H9 (cell line): ENCODE measurements around the gene OLIG1. TPM values are rescaled to one million over a fixed set of nuclear protein-coding genes. Genes with fewer than 3 reads are reported as not detected.

Experiments used
- DNase-seq: peaks from one replicate; pipeline ENCODE4 v3.0.0-alpha.2; 2017
- H2AFZ ChIP-seq: one replicate; pipeline ENCODE4 v1.6.1; 2013; ENCODE audit warnings: mild to moderate bottlenecking, low read length, control low read depth, moderate library complexity
- H2AK5ac ChIP-seq: 2 replicates; pipeline ENCODE4 v1.6.1; 2013; ENCODE audit warnings: low read length, control low read depth, mixed read lengths; ENCODE audit not compliant: insufficient read length
- H2BK120ac ChIP-seq: one replicate; pipeline ENCODE4 v1.6.1; 2013; ENCODE audit warnings: low read depth, mild to moderate bottlenecking, low read length, control low read depth, inconsistent platforms; ENCODE audit not compliant: poor library complexity, severe bottlenecking
- H2BK12ac ChIP-seq: 2 replicates; pipeline ENCODE4 v1.6.1; 2013; ENCODE audit warnings: low read length, control low read depth, mixed read lengths, low read depth; ENCODE audit not compliant: insufficient read length
- H2BK15ac ChIP-seq: 2 replicates; pipeline ENCODE4 v1.6.1; 2013; ENCODE audit warnings: low read depth, low read length, control low read depth
- H2BK20ac ChIP-seq: one replicate; pipeline ENCODE4 v1.6.1; 2013; ENCODE audit warnings: low read depth, mild to moderate bottlenecking, low read length, control low read depth, inconsistent platforms; ENCODE audit not compliant: poor library complexity, severe bottlenecking
- H2BK5ac ChIP-seq: 2 replicates; pipeline ENCODE4 v1.6.1; 2013; ENCODE audit warnings: low read length, control low read depth, mixed read lengths; ENCODE audit not compliant: insufficient read length
- H3K14ac ChIP-seq: 2 replicates; pipeline ENCODE4 v1.6.1; 2013; ENCODE audit warnings: low read length, control low read depth; ENCODE audit not compliant: insufficient read depth
- H3K18ac ChIP-seq: 2 replicates; pipeline ENCODE4 v1.6.1; 2013; ENCODE audit warnings: low read depth, mild to moderate bottlenecking, mixed read lengths, low read length, control low read depth; ENCODE audit not compliant: insufficient read length
- H3K23ac ChIP-seq: 2 replicates; pipeline ENCODE4 v1.6.1; 2013; ENCODE audit warnings: low read length, control low read depth, mixed read lengths, low read depth; ENCODE audit not compliant: insufficient read length
- H3K23me2 ChIP-seq: 2 replicates; pipeline ENCODE4 v1.6.1; 2013; ENCODE audit warnings: low read depth, mild to moderate bottlenecking, mixed read lengths, low read length, control low read depth; ENCODE audit not compliant: insufficient read length, poor library complexity, severe bottlenecking
- H3K27ac ChIP-seq: 2 replicates; pipeline ENCODE4 v1.5.1; 2013; ENCODE audit warnings: low read length, control low read depth, mixed read lengths, low read depth; ENCODE audit not compliant: insufficient read length
- H3K27me3 ChIP-seq: 2 replicates; pipeline ENCODE4 v1.6.1; 2013; ENCODE audit warnings: low read length, control low read depth, inconsistent platforms; ENCODE audit not compliant: insufficient read depth
- H3K4ac ChIP-seq: 2 replicates; pipeline ENCODE4 v1.6.1; 2013; ENCODE audit warnings: low read depth, mild to moderate bottlenecking, control low read depth, inconsistent platforms, low read length, moderate library complexity
- H3K4me1 ChIP-seq: 2 replicates; pipeline ENCODE4 v1.6.1; 2013; ENCODE audit warnings: low read length, control low read depth, inconsistent platforms; ENCODE audit not compliant: insufficient read depth
- H3K4me2 ChIP-seq: 2 replicates; pipeline ENCODE4 v1.6.1; 2013; ENCODE audit warnings: low read length, control low read depth, mixed read lengths; ENCODE audit not compliant: insufficient read length, insufficient read depth
- H3K56ac ChIP-seq: 2 replicates; pipeline ENCODE4 v1.6.1; 2013; ENCODE audit warnings: low read depth, mild to moderate bottlenecking, mixed read lengths, low read length, control low read depth; ENCODE audit not compliant: insufficient read length
- H3K79me1 ChIP-seq: 2 replicates; pipeline ENCODE4 v1.6.1; 2013; ENCODE audit warnings: low read depth, mild to moderate bottlenecking, moderate library complexity, low read length, control low read depth, inconsistent platforms; ENCODE audit not compliant: insufficient read depth, poor library complexity, severe bottlenecking
- H3K79me2 ChIP-seq: 2 replicates; pipeline ENCODE4 v1.6.1; 2013; ENCODE audit warnings: low read length, control low read depth, inconsistent platforms; ENCODE audit not compliant: insufficient read depth
- H3K9ac ChIP-seq: 2 replicates; pipeline ENCODE4 v1.6.1; 2013; ENCODE audit warnings: low read length, control low read depth, mixed read lengths; ENCODE audit not compliant: insufficient read length; ENCODE audit errors: extremely low read depth
- H3K9me3 ChIP-seq: one replicate; pipeline ENCODE4 v1.6.1; 2013; ENCODE audit warnings: low read depth, low read length, inconsistent platforms; ENCODE audit not compliant: control insufficient read depth
- H3T11ph ChIP-seq: one replicate; pipeline ENCODE4 v1.6.1; 2013; ENCODE audit warnings: mild to moderate bottlenecking, low read length, control low read depth, inconsistent platforms
- H4K20me1 ChIP-seq: one replicate; pipeline ENCODE4 v1.6.1; 2013; ENCODE audit not compliant: control insufficient read depth, insufficient read length, insufficient read depth
- H4K5ac ChIP-seq: 2 replicates; pipeline ENCODE4 v1.6.1; 2013; ENCODE audit warnings: low read depth, mild to moderate bottlenecking, mixed read lengths, low read length, control low read depth; ENCODE audit not compliant: insufficient read length
- H4K8ac ChIP-seq: replicated peaks from 2 replicates; pipeline ENCODE4 v1.6.1; 2013; ENCODE audit warnings: low read length, control low read depth, mixed read lengths, low read depth; ENCODE audit not compliant: insufficient read length
- H4K91ac ChIP-seq: 2 replicates; pipeline ENCODE4 v1.6.1; 2013; ENCODE audit warnings: low read depth, mild to moderate bottlenecking, moderate library complexity, mixed read lengths, low read length, control low read depth; ENCODE audit not compliant: insufficient read length
- H3K27ac Mint-ChIP-seq, 3 experiments: 2 replicates in 2 of 3; 3 replicates in 1 of 3; pipeline ENCODE4 v1.8.0; 2020 to 2021; ENCODE audit warnings: mixed read lengths in 3 of 3, mild to moderate bottlenecking in 1 of 3, moderate library complexity in 1 of 3
- H3K27me3 Mint-ChIP-seq: 2 replicates; pipeline ENCODE4 v1.8.0; 2021; ENCODE audit warnings: low read depth, mild to moderate bottlenecking, moderate library complexity, mixed read lengths
- H3K36me3 Mint-ChIP-seq, 3 experiments: 2 replicates in 2 of 3; 3 replicates in 1 of 3; pipeline ENCODE4 v1.8.0; 2020 to 2021; ENCODE audit warnings: low read depth in 3 of 3, mixed read lengths in 3 of 3; ENCODE audit not compliant: insufficient read depth in 1 of 3
- H3K4me1 Mint-ChIP-seq, 2 experiments: 2 replicates each; pipeline ENCODE4 v1.8.0; 2020; ENCODE audit warnings: mixed read lengths in 2 of 2
- H3K4me3 Mint-ChIP-seq, 2 experiments: 2 replicates in 1 of 2; 3 replicates in 1 of 2; pipeline ENCODE4 v1.8.0; 2020 to 2021; ENCODE audit warnings: mild to moderate bottlenecking in 2 of 2, mixed read lengths in 2 of 2, moderate library complexity in 1 of 2
- H3K9me3 Mint-ChIP-seq, 2 experiments: 2 replicates in 1 of 2; 3 replicates in 1 of 2; pipeline ENCODE4 v1.8.0; 2020; ENCODE audit warnings: mild to moderate bottlenecking in 2 of 2, mixed read lengths in 2 of 2, moderate library complexity in 1 of 2
- WGBS: extraction: QIAGEN DNeasy Blood & Tissue Kit; methylation state at CpG from one replicate; pipeline ENCODE4 v1.1.7; 2013; ENCODE audit warnings: missing lambda C conversion rate, low lambda C conversion rate, mixed read lengths; ENCODE audit not compliant: insufficient read length; ENCODE audit errors: extremely low coverage; 5-methylcytosine and 5-hydroxymethylcytosine counted together
- total RNA-seq: library from RNA; stranded (reverse); gene quantifications from 2 replicates; pipeline ENCODE4 v1.2.1, GENCODE V29; 2021
- TF ChIP-seq, protein P1 (sequence below): fragments of 200-600 bp; sonication (generic); conservative IDR thresholded peaks from 3 replicates; pipeline ENCODE4 v1.8.0; 2021; ENCODE audit warnings: antibody characterized with exemption, mild to moderate bottlenecking

The OLIG1 gene
- total RNA-seq, 1 experiment from 2014 or later = 0.31 TPM

GRCh38 chr21:33071770-33072306, 1.9 kb downstream of the OLIG1 start:
- Histone ChIP-seq H4K5ac (no peak overlapping the region), H2BK15ac (no peak overlapping the region), H3K14ac (no peak overlapping the region), H2BK20ac (no peak overlapping the region), H3K27me3 (peaks cover 70% of the 10 kb centered on the region), H3K79me2 (no peaks in the 10 kb centered on the region), H2BK5ac (no peak overlapping the region), H3K79me1 (no peaks in the 10 kb centered on the region), H2BK12ac (no peak overlapping the region), H4K91ac (no peak overlapping the region), H3K9me3 (no peaks in the 10 kb centered on the region), H2BK120ac (no peak overlapping the region), H3K18ac (no peak overlapping the region), H3K23me2 (peaks cover 12% of the 10 kb centered on the region), H3K23ac (no peak overlapping the region), H3K4ac (no peak overlapping the region), H3K9ac (no peak overlapping the region), H3K27ac (no peak overlapping the region), H3K56ac (no peak overlapping the region), H2AFZ (no peak overlapping the region), H3T11ph (no peak overlapping the region), H4K8ac (no peak overlapping the region), H2AK5ac (no peak overlapping the region), H3K4me2 (peak overlapping the region; percentile 57), H3K4me1 (peaks cover 22% of the 10 kb centered on the region), H4K20me1 (no peaks in the 10 kb centered on the region)
- no CpG with 5 or more reads among the region's 38 CpGs for WGBS
- Mint-ChIP-seq H3K4me1 (peaks cover 48 to 53% of the 10 kb centered on the region in 2 experiments), H3K36me3 (peaks cover 0 to 4% (median 0%) of the 10 kb centered on the region in 3 experiments; a peak in 1 of 7 replicates), H3K27ac (no peak overlapping the region), H3K9me3 (peaks cover 8 to 12% of the 10 kb centered on the region in 2 experiments), H3K4me3 (peak overlapping the region; percentile 56 to 82), H3K27me3 (peaks cover 91% of the 10 kb centered on the region)
- TF ChIP-seq, protein P1, sequence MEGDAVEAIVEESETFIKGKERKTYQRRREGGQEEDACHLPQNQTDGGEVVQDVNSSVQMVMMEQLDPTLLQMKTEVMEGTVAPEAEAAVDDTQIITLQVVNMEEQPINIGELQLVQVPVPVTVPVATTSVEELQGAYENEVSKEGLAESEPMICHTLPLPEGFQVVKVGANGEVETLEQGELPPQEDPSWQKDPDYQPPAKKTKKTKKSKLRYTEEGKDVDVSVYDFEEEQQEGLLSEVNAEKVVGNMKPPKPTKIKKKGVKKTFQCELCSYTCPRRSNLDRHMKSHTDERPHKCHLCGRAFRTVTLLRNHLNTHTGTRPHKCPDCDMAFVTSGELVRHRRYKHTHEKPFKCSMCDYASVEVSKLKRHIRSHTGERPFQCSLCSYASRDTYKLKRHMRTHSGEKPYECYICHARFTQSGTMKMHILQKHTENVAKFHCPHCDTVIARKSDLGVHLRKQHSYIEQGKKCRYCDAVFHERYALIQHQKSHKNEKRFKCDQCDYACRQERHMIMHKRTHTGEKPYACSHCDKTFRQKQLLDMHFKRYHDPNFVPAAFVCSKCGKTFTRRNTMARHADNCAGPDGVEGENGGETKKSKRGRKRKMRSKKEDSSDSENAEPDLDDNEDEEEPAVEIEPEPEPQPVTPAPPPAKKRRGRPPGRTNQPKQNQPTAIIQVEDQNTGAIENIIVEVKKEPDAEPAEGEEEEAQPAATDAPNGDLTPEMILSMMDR = no peak
- DNase-seq = peak; percentile 48
